ENCODE measurements around the gene GGCT. TPM values are rescaled to one million over a fixed set of nuclear protein-coding genes. Genes with fewer than 3 reads are reported as not detected.
"Not testable (repeated sequence)": the region's sequence is repeated elsewhere in the genome, so short reads cannot be mapped to it uniquely, and the experiment has no call there.

The GGCT gene
- total RNA-seq, 4 donors from 2014 or later: 10.8 to 39.9 (median 17.8) TPM

- Histone ChIP-seq H3K27ac (replicated peaks in 1 of 4) (no peak overlapping the region), H3K4me1 (no peaks in the 10 kb centered on the region), H3K9me3 (no peaks in the 10 kb centered on the region), H3K36me3 (no peaks in the 10 kb centered on the region), H3K4me3 (no peak overlapping the region), H3K27me3 (no peaks in the 10 kb centered on the region)
- TF ChIP-seq POLR2A (IDR thresholded peaks at IDR 0.05; ENCODE audit: low read depth) (no peak), POLR2AphosphoS5 (IDR thresholded peaks at IDR 0.05) (no peak), EP300 (IDR thresholded peaks at IDR 0.05) (no peak)
- TF ChIP-seq, protein P1, sequence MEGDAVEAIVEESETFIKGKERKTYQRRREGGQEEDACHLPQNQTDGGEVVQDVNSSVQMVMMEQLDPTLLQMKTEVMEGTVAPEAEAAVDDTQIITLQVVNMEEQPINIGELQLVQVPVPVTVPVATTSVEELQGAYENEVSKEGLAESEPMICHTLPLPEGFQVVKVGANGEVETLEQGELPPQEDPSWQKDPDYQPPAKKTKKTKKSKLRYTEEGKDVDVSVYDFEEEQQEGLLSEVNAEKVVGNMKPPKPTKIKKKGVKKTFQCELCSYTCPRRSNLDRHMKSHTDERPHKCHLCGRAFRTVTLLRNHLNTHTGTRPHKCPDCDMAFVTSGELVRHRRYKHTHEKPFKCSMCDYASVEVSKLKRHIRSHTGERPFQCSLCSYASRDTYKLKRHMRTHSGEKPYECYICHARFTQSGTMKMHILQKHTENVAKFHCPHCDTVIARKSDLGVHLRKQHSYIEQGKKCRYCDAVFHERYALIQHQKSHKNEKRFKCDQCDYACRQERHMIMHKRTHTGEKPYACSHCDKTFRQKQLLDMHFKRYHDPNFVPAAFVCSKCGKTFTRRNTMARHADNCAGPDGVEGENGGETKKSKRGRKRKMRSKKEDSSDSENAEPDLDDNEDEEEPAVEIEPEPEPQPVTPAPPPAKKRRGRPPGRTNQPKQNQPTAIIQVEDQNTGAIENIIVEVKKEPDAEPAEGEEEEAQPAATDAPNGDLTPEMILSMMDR (IDR thresholded peaks at IDR 0.05): no peak
- no peak for DNase-seq (ENCODE audit: extremely low spot score)
- intact Hi-C loops (cut with DNase I): loop anchor here (5.0 kb wide), 1 partner anchor 51 kb away; no protein-coding TSS in a partner anchor
- WGBS: 90% methylated on average over 2 of the region's 2 CpGs
These were observed 6.9 kb upstream of the GGCT start for GRCh38 chr7:30511494-30511893.

- Histone ChIP-seq H3K36me3 (no peaks in the 10 kb centered on the region), H3K27me3 (no peaks in the 10 kb centered on the region), H3K27ac (replicated peaks in 1 of 4) (no peak overlapping the region), H3K4me1 (peaks cover 0 to 5% (median 4%) of the 10 kb centered on the region in 4 donors), H3K4me3 (no peak overlapping the region), H3K9me3 (no peaks in the 10 kb centered on the region)
- 71% methylated on average over 4 of the region's 4 CpGs for WGBS
- TF ChIP-seq EP300 (IDR thresholded peaks at IDR 0.05) (no peak), POLR2A (IDR thresholded peaks at IDR 0.05; ENCODE audit: low read depth) (no peak)
- TF ChIP-seq, protein P1 (IDR thresholded peaks at IDR 0.05): peak; percentile 68 to 85 (median 73)
- no peak for DNase-seq (ENCODE audit: extremely low spot score)
- intact Hi-C loops (cut with DNase I): loop anchor here (5.0 kb wide), 1 partner anchor 52 kb away; no protein-coding TSS in a partner anchor
These were observed 5.8 kb upstream of the GGCT start for GRCh38 chr7:30510124-30511075.

DNA sequence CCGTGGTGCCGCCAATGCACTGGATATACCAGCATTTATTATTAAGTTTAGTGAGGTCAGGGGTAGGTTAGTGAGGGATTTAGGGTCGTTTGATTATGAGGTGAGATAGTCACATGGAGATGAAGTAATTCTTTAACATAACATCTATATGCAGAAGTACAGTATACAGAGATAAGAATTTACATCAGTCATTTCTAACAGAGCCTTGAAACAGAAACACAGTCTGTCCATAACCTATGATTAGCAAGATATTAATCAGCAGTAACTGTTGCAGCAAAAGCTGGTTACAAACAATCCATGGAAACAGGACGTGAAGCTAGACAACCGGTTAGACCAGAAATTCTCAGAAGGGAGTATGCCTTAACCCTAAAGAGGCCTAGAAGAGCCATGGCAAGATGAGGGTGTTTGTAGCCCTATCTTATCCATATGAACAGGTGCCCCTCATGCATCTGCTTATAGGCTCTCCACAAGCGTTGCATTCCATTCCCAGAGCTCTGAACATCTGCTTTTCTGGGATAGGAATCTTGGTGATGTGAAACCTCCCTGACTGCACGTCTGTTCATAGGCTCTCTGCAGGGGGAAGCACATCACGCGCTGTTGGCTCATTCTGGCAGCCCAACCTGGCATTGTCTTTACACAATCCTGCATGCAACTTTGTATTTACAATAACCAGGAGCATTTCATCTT lies 4.7 kb upstream of the GGCT start:
- H3K9me3 ChIP-seq; H3K27me3 ChIP-seq; DNase-seq (ENCODE audit: extremely low spot score); H3K4me3 ChIP-seq; intact Hi-C loops (cut with DNase I); H3K27ac ChIP-seq (replicated peaks in 1 of 4); H3K36me3 ChIP-seq; H3K4me1 ChIP-seq: not testable (repeated sequence)
- 63% methylated on average over 7 of the region's 9 CpGs for WGBS

DNA sequence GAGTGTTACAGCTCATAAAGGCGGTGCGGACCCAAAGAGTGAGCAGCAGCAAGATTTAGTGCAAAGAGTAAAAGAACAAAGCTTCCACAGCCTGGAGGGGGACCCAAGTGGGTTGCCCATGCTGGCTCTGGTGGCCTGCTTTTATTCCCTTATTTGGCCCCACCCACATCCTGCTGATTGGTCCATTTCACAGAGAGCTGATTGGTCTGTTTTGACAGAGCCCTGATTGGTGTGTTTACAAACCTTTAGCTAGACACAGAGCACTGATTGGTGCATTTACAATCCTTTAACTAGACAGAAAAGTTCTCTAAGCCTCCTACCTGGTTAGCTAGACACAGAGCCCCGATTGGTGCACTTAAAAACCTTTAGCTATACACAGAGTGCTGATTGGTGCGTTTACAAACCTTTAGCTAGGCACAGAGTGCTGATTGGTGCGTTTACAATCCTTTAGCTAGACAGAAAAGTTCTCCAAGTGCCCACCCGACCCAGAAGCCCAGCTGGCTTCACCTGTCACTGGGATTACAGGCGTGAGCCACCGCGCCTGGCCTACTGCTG lies 2.8 kb upstream of the GGCT start:
- H3K9me3 ChIP-seq; H3K27me3 ChIP-seq; H3K4me3 ChIP-seq; intact Hi-C loops (cut with DNase I); DNase-seq (ENCODE audit: extremely low spot score); H3K36me3 ChIP-seq; H3K27ac ChIP-seq (replicated peaks in 1 of 4): not testable (repeated sequence)
- H3K4me1 ChIP-seq: peaks cover 17 to 26% (median 23%) of the 10 kb centered on the region in 4 donors
- WGBS: 97% methylated on average over 9 of the region's 9 CpGs

GRCh38 chr7:30505174-30505697 lies 607 bp upstream of the GGCT start:
- intact Hi-C loops (cut with DNase I): loop anchor here (2.0 kb wide), 1 partner anchor 46 kb away; no protein-coding TSS in a partner anchor
- TF ChIP-seq POLR2A (IDR thresholded peaks at IDR 0.05; ENCODE audit: low read depth) (no peak), EP300 (IDR thresholded peaks at IDR 0.05) (no peak), POLR2AphosphoS5 (IDR thresholded peaks at IDR 0.05) (no peak)
- TF ChIP-seq, protein P1 (IDR thresholded peaks at IDR 0.05): peak in 2 of 3 experiments; percentile 6 to 15
- 15% methylated on average over 19 of the region's 19 CpGs for WGBS
- DNase-seq (ENCODE audit: extremely low spot score): no peak
- H3K36me3 ChIP-seq: no peaks in the 10 kb centered on the region
- H3K27ac ChIP-seq (replicated peaks in 1 of 4): peak overlapping the region; percentile 81 to 93 (median 86)
- no peaks in the 10 kb centered on the region for H3K27me3 ChIP-seq
- H3K4me1 ChIP-seq: peaks cover 17 to 34% (median 24%) of the 10 kb centered on the region in 4 donors
- no peaks in the 10 kb centered on the region for H3K9me3 ChIP-seq
- H3K4me3 ChIP-seq: peak overlapping the region; percentile 83 to 96 (median 88)
